ENCODE results near the gene CIBAR2. TPM values are rescaled to one million over a fixed set of nuclear protein-coding genes. Genes with fewer than 3 reads are reported as not detected.

The CIBAR2 gene
- total RNA-seq, 1 experiment from 2014 or later = not detected

DNA sequence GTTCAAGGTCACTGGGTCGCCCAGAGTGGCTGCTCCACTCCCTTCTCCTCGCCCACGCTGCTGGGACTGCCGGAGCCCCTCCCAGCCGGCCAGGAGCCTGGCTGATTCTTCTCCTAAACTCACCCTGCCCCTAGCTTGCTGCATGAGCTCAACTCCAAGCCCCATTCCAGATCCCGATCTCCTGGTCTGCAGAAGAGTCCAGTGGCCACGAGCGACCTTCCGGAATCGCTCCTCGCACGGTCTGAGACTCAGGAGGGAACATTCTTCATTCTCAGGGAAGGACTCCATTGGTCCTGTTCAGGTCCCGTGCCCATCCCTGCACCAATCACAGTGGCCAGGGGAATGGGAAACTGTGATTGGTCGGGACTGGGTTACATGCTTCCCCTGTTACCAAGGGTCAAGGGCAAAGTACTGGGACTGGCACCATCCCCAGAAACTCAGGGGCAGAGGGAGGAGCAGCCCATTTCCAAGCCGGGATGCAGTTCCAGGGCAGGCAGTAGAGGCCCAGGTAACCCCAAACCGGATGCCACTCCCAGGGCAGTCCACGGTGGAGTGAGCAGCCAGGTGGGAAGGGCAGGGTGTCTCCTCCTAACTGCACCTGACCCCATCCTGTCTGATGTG is 24.5 kb upstream of the CIBAR2 start:
- no peak overlapping the region for H2BK20ac ChIP-seq (ENCODE audit: low read depth, low read length, poor library complexity, severe bottlenecking)
- WGBS (ENCODE audit: extremely low coverage, insufficient read length, low lambda C conversion rate) = no CpG with 5 or more reads among the region's 17 CpGs
- H2BK120ac ChIP-seq (ENCODE audit: low read depth, low read length, poor library complexity, severe bottlenecking) = no peak overlapping the region
- no peak overlapping the region for H3T11ph ChIP-seq (ENCODE audit: low read length)
- H3K56ac ChIP-seq (ENCODE audit: insufficient read length, low read depth, low read length) = no peak overlapping the region
- no peak overlapping the region for H2AFZ ChIP-seq (ENCODE audit: low read length)
- no peak overlapping the region for H3K23ac ChIP-seq (ENCODE audit: insufficient read length, low read depth, low read length)
- Mint-ChIP-seq H3K36me3 (ENCODE audit: insufficient read depth in 1 of 3, low read depth in 3 of 3) (no peaks in the 10 kb centered on the region), H3K4me1 (peaks cover 4 to 17% of the 10 kb centered on the region in 2 experiments), H3K27ac (peak overlapping the region in 2 of 3 experiments; percentile 71 to 88; a peak in 2 of 7 replicates), H3K27me3 (ENCODE audit: low read depth) (peaks cover 20% of the 10 kb centered on the region), H3K9me3 (peaks cover 0 to 3% of the 10 kb centered on the region in 2 experiments; a peak in 2 of 5 replicates), H3K4me3 (peak overlapping the region; percentile 42 to 54; a peak in 3 of 5 replicates)
- no peaks in the 10 kb centered on the region for H3K9me3 ChIP-seq (ENCODE audit: control insufficient read depth, low read depth, low read length)
- H3K18ac ChIP-seq (ENCODE audit: insufficient read length, low read depth, low read length) = no peak overlapping the region
- H4K20me1 ChIP-seq (ENCODE audit: control insufficient read depth, insufficient read depth, insufficient read length) = no peaks in the 10 kb centered on the region
- no peak overlapping the region for H3K4ac ChIP-seq (ENCODE audit: low read depth, low read length)
- H3K27ac ChIP-seq (ENCODE audit: insufficient read length, low read depth, low read length) = no peak overlapping the region
- H3K79me2 ChIP-seq (ENCODE audit: insufficient read depth, low read length) = no peaks in the 10 kb centered on the region
- no peak overlapping the region for H3K14ac ChIP-seq (ENCODE audit: insufficient read depth, low read length)
- no peak for DNase-seq
- H2BK15ac ChIP-seq (ENCODE audit: low read depth, low read length) = no peak overlapping the region
- no peak overlapping the region for H4K8ac ChIP-seq (replicated peaks; ENCODE audit: insufficient read length, low read depth, low read length)
- H3K9ac ChIP-seq (ENCODE audit: extremely low read depth, insufficient read length, low read length) = no peak overlapping the region
- no peak overlapping the region for H2AK5ac ChIP-seq (ENCODE audit: insufficient read length, low read length)
- no peak overlapping the region for H2BK5ac ChIP-seq (ENCODE audit: insufficient read length, low read length)
- no peak overlapping the region for H3K4me2 ChIP-seq (ENCODE audit: insufficient read depth, insufficient read length, low read length)
- no peaks in the 10 kb centered on the region for H3K79me1 ChIP-seq (ENCODE audit: insufficient read depth, low read depth, low read length, poor library complexity, severe bottlenecking)
- no peaks in the 10 kb centered on the region for H3K4me1 ChIP-seq (ENCODE audit: insufficient read depth, low read length)
- H3K27me3 ChIP-seq (ENCODE audit: insufficient read depth, low read length) = no peaks in the 10 kb centered on the region
- TF ChIP-seq, protein P1, sequence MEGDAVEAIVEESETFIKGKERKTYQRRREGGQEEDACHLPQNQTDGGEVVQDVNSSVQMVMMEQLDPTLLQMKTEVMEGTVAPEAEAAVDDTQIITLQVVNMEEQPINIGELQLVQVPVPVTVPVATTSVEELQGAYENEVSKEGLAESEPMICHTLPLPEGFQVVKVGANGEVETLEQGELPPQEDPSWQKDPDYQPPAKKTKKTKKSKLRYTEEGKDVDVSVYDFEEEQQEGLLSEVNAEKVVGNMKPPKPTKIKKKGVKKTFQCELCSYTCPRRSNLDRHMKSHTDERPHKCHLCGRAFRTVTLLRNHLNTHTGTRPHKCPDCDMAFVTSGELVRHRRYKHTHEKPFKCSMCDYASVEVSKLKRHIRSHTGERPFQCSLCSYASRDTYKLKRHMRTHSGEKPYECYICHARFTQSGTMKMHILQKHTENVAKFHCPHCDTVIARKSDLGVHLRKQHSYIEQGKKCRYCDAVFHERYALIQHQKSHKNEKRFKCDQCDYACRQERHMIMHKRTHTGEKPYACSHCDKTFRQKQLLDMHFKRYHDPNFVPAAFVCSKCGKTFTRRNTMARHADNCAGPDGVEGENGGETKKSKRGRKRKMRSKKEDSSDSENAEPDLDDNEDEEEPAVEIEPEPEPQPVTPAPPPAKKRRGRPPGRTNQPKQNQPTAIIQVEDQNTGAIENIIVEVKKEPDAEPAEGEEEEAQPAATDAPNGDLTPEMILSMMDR (conservative IDR thresholded peaks at IDR 0.05) = no peak
- no peaks in the 10 kb centered on the region for H3K23me2 ChIP-seq (ENCODE audit: insufficient read length, low read depth, low read length, poor library complexity, severe bottlenecking)
- H4K5ac ChIP-seq (ENCODE audit: insufficient read length, low read depth, low read length) = no peak overlapping the region
- H4K91ac ChIP-seq (ENCODE audit: insufficient read length, low read depth, low read length) = no peak overlapping the region
- no peak overlapping the region for H2BK12ac ChIP-seq (ENCODE audit: insufficient read length, low read depth, low read length)

All from H9 (cell line).